GM19395 (cell line): ENCODE measurements around the gene ZNF836.
"Not testable (repeated sequence)": the region's sequence is repeated elsewhere in the genome, so short reads cannot be mapped to it uniquely, and the experiment has no call there.

Experiments used
- ATAC-seq: cut with Tn5 transposase; IDR thresholded peaks from one replicate; pipeline ENCODE4 v1.9.1; 2021; ENCODE audit warnings: mild to moderate bottlenecking, moderate library complexity; ENCODE audit not compliant: unreplicated experiment

Gene ZNF836

GRCh38 chr19:52171321-52172169 is at the start of gene ZNF836:
Gene ZNF836 (minus strand): TSS chr19:52171621. CDS start chr19:52168072, 3,549 bp downstream.
- ATAC-seq: peak; percentile 74

- ATAC-seq: no peak
Observed at GRCh38 chr19:52221031-52221430, 49.6 kb upstream of the ZNF836 start.

- ATAC-seq: no peak
Observed at GRCh38 chr19:52219611-52220010, 48.2 kb upstream of the ZNF836 start.

- ATAC-seq: no peak
Observed at GRCh38 chr19:52217576-52217975, 46.2 kb upstream of the ZNF836 start.

GRCh38 chr19:52216401-52216800 is 45.0 kb upstream of the ZNF836 start:
- no peak for ATAC-seq

- ATAC-seq: no peak
Observed at GRCh38 chr19:52214241-52214640, 42.8 kb upstream of the ZNF836 start.

GRCh38 chr19:52212572-52213255 is 41.3 kb upstream of the ZNF836 start:
- no peak for ATAC-seq

- ATAC-seq: no peak
Observed at GRCh38 chr19:52211926-52212571, 40.6 kb upstream of the ZNF836 start.

GRCh38 chr19:52211203-52211602 is 39.8 kb upstream of the ZNF836 start:
- ATAC-seq: no peak

GRCh38 chr19:52206481-52206880 is 35.1 kb upstream of the ZNF836 start:
- no peak for ATAC-seq

- ATAC-seq: not testable (repeated sequence)
Observed at GRCh38 chr19:52200755-52201391, 29.5 kb upstream of the ZNF836 start.

- ATAC-seq: no peak
Observed at GRCh38 chr19:52200044-52200443, 28.6 kb upstream of the ZNF836 start.

- ATAC-seq: no peak
Observed at GRCh38 chr19:52198678-52199077, 27.3 kb upstream of the ZNF836 start.

- no peak for ATAC-seq
Observed at GRCh38 chr19:52197964-52198363, 26.5 kb upstream of the ZNF836 start.

GRCh38 chr19:52196256-52196967 is 25.0 kb upstream of the ZNF836 start:
- ATAC-seq: no peak

GRCh38 chr19:52191951-52192350 is 20.5 kb upstream of the ZNF836 start:
- no peak for ATAC-seq

GRCh38 chr19:52191389-52191788 is 20.0 kb upstream of the ZNF836 start:
- no peak for ATAC-seq

GRCh38 chr19:52190487-52191293 is 19.3 kb upstream of the ZNF836 start:
- ATAC-seq: peak; percentile 0

GRCh38 chr19:52189735-52190486 is 18.5 kb upstream of the ZNF836 start, which contains the start of gene PPP2R1A:
Gene PPP2R1A (plus strand): TSS chr19:52190052. CDS start chr19:52190097, 45 bp downstream.
- peak; percentile 94 for ATAC-seq
